Astrocyte (in vitro differentiated cells and primary cell): ENCODE results near the gene GPR142. TPM values are rescaled to one million over a fixed set of nuclear protein-coding genes. Genes with fewer than 3 reads are reported as not detected.

Experiments used
- DNase-seq: peaks from one replicate; pipeline ENCODE4 v3.0.0-alpha.2; 2010; ENCODE audit warnings: low read depth
- FAIRE-seq: peaks from 2 replicates; lab custom pipeline; 2011; peaks lifted over from hg19 to GRCh38; lab: Jason Lieb, UNC
- H2AFZ ChIP-seq: 2 replicates; pipeline ENCODE4 v1.6.0; 2012; ENCODE audit warnings: low read depth, low read length, inconsistent platforms
- H3K27ac ChIP-seq: 2 replicates; pipeline ENCODE4 v1.5.1; 2011; ENCODE audit warnings: low read depth, low read length, inconsistent platforms
- H3K27me3 ChIP-seq: 2 replicates; pipeline ENCODE4 v1.6.0; 2011; ENCODE audit warnings: low read length, inconsistent platforms; ENCODE audit not compliant: insufficient read depth
- H3K36me3 ChIP-seq: 2 replicates; pipeline ENCODE4 v1.5.1; 2011; ENCODE audit warnings: low read length, inconsistent platforms; ENCODE audit not compliant: insufficient read depth
- H3K4me1 ChIP-seq: 2 replicates; pipeline ENCODE4 v1.5.1; 2011; ENCODE audit warnings: low read length, inconsistent platforms; ENCODE audit not compliant: insufficient read depth
- H3K4me2 ChIP-seq: 2 replicates; pipeline ENCODE4 v1.6.0; 2012; ENCODE audit warnings: low read length, inconsistent platforms
- H3K4me3 ChIP-seq: 2 replicates; pipeline ENCODE4 v1.5.1; 2011; ENCODE audit warnings: low read depth, mild to moderate bottlenecking, low read length, inconsistent platforms; ENCODE audit not compliant: insufficient read depth
- H3K79me2 ChIP-seq: 2 replicates; pipeline ENCODE4 v1.6.0; 2012; ENCODE audit warnings: mild to moderate bottlenecking, low read length, inconsistent platforms; ENCODE audit not compliant: insufficient read depth
- H3K9ac ChIP-seq: 2 replicates; pipeline ENCODE4 v1.6.0; 2012; ENCODE audit warnings: mild to moderate bottlenecking, low read length, inconsistent platforms
- H3K9me3 ChIP-seq: 2 replicates; pipeline ENCODE4 v1.5.1; 2012; ENCODE audit warnings: low read depth, mild to moderate bottlenecking, low read length, inconsistent platforms; ENCODE audit not compliant: insufficient read depth
- H4K20me1 ChIP-seq: 2 replicates; pipeline ENCODE4 v1.6.0; 2012; ENCODE audit warnings: low read length, inconsistent platforms; ENCODE audit not compliant: insufficient read depth
- H3K27ac Mint-ChIP-seq: one replicate; pipeline ENCODE4 v1.8.0; 2021; ENCODE audit warnings: mild to moderate bottlenecking, mixed read lengths; ENCODE audit not compliant: unreplicated experiment
- H3K27me3 Mint-ChIP-seq: one replicate; pipeline ENCODE4 v1.8.0; 2021; ENCODE audit warnings: low read depth, mixed read lengths; ENCODE audit not compliant: unreplicated experiment
- H3K36me3 Mint-ChIP-seq: one replicate; pipeline ENCODE4 v1.8.0; 2021; ENCODE audit warnings: low read depth, mixed read lengths; ENCODE audit not compliant: unreplicated experiment
- H3K4me1 Mint-ChIP-seq: one replicate; pipeline ENCODE4 v1.8.0; 2021; ENCODE audit warnings: low read depth, mixed read lengths; ENCODE audit not compliant: unreplicated experiment
- H3K4me3 Mint-ChIP-seq: one replicate; pipeline ENCODE4 v1.8.0; 2021; ENCODE audit warnings: mild to moderate bottlenecking, moderate library complexity, mixed read lengths; ENCODE audit not compliant: unreplicated experiment
- H3K9me3 Mint-ChIP-seq: one replicate; pipeline ENCODE4 v1.8.0; 2021; ENCODE audit warnings: mild to moderate bottlenecking, mixed read lengths; ENCODE audit not compliant: unreplicated experiment
- EZH2 ChIP-seq: IDR thresholded peaks from 2 replicates; pipeline ENCODE4 v1.6.1; 2012; ENCODE audit warnings: mild to moderate bottlenecking, low read length, inconsistent platforms; ENCODE audit not compliant: insufficient read depth
- total RNA-seq: library from RNA; stranded (reverse); gene quantifications from 2 replicates; pipeline ENCODE4 v1.2.1, GENCODE V29; 2021
- TF ChIP-seq, protein P1 (sequence below): IDR thresholded peaks from 2 replicates; pipeline ENCODE4 v1.5.1; 2011; ENCODE audit warnings: low read depth, mild to moderate bottlenecking, inconsistent platforms, low read length, moderate library complexity; ENCODE audit not compliant: insufficient read depth

GPR142 gene
- total RNA-seq, 1 donor from 2014 or later, result not detected

DNA sequence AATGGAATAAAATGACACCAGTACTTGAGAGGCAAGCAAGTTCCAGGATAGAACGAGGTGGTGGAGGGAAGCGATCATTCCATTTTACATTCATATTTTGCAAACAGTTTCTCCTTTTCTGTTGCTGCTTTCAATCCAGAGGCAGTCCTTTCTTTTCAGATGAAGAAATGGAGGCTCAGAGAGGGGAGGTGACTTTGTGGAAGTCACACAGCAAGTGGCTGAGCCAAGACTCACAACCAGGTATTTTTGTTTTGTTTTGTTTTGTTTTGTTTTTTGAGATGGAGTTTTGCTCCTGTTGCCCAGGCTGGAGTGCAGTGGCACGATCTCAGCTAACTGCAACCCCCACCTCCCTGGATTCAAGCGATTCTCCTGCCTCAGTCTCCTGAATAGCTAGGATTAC lies 29.3 kb downstream of the GPR142 start:
- TF ChIP-seq, protein P1, sequence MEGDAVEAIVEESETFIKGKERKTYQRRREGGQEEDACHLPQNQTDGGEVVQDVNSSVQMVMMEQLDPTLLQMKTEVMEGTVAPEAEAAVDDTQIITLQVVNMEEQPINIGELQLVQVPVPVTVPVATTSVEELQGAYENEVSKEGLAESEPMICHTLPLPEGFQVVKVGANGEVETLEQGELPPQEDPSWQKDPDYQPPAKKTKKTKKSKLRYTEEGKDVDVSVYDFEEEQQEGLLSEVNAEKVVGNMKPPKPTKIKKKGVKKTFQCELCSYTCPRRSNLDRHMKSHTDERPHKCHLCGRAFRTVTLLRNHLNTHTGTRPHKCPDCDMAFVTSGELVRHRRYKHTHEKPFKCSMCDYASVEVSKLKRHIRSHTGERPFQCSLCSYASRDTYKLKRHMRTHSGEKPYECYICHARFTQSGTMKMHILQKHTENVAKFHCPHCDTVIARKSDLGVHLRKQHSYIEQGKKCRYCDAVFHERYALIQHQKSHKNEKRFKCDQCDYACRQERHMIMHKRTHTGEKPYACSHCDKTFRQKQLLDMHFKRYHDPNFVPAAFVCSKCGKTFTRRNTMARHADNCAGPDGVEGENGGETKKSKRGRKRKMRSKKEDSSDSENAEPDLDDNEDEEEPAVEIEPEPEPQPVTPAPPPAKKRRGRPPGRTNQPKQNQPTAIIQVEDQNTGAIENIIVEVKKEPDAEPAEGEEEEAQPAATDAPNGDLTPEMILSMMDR, result no peak
- no peak for TF ChIP-seq EZH2
- no peak overlapping the region for H3K27ac ChIP-seq
- DNase-seq (no peak), FAIRE-seq (no peak)
- no peak overlapping the region for H3K4me3 Mint-ChIP-seq
- H3K36me3 ChIP-seq, result no peaks in the 10 kb centered on the region
- no peaks in the 10 kb centered on the region for H3K27me3 ChIP-seq
- peaks cover 6% of the 10 kb centered on the region for H3K4me1 Mint-ChIP-seq
- H3K4me2 ChIP-seq, result no peak overlapping the region
- H3K36me3 Mint-ChIP-seq, result no peaks in the 10 kb centered on the region
- H3K27me3 Mint-ChIP-seq, result peaks cover 15% of the 10 kb centered on the region
- no peak overlapping the region for H3K9ac ChIP-seq
- H3K79me2 ChIP-seq, result no peaks in the 10 kb centered on the region
- H3K9me3 Mint-ChIP-seq, result no peaks in the 10 kb centered on the region
- no peak overlapping the region for H3K4me3 ChIP-seq
- no peaks in the 10 kb centered on the region for H3K4me1 ChIP-seq
- no peak overlapping the region for H2AFZ ChIP-seq
- no peaks in the 10 kb centered on the region for H4K20me1 ChIP-seq
- no peak overlapping the region for H3K27ac Mint-ChIP-seq
- no peaks in the 10 kb centered on the region for H3K9me3 ChIP-seq

DNA sequence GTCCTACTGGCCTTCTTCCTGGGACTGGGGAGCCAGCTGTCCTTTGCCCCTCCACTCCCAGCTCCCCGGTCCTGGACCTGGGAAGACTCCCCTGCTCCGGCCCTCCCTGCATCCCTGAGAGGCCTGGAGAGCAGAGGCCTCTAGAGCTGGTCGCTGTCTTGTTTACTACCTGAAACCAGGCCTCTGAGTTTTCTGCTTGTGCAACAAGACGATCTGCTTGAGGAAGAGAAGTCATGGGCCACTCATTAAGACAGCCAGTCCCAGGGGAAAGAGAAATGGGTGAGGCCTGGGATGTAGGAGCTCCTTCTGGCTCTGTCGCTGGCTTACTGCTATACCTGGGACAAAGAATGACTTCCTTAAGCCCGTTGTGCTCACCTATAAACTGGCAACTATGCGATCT lies 34.7 kb downstream of the GPR142 start:
- no peak for TF ChIP-seq EZH2
- TF ChIP-seq, protein P1, result no peak
- FAIRE-seq, result no peak
- no peak overlapping the region for H2AFZ ChIP-seq
- H3K4me1 ChIP-seq, result no peaks in the 10 kb centered on the region
- no peaks in the 10 kb centered on the region for H3K9me3 ChIP-seq
- Mint-ChIP-seq H3K36me3 (no peaks in the 10 kb centered on the region), H3K9me3 (no peaks in the 10 kb centered on the region), H3K27me3 (peaks cover 22% of the 10 kb centered on the region), H3K4me3 (no peak overlapping the region), H3K27ac (no peak overlapping the region), H3K4me1 (no peaks in the 10 kb centered on the region)
- H4K20me1 ChIP-seq, result no peaks in the 10 kb centered on the region
- H3K4me3 ChIP-seq, result no peak overlapping the region
- no peaks in the 10 kb centered on the region for H3K79me2 ChIP-seq
- DNase-seq, result no peak
- H3K27me3 ChIP-seq, result no peaks in the 10 kb centered on the region
- H3K9ac ChIP-seq, result no peak overlapping the region
- H3K4me2 ChIP-seq, result no peak overlapping the region
- H3K27ac ChIP-seq, result no peak overlapping the region
- no peaks in the 10 kb centered on the region for H3K36me3 ChIP-seq

DNA sequence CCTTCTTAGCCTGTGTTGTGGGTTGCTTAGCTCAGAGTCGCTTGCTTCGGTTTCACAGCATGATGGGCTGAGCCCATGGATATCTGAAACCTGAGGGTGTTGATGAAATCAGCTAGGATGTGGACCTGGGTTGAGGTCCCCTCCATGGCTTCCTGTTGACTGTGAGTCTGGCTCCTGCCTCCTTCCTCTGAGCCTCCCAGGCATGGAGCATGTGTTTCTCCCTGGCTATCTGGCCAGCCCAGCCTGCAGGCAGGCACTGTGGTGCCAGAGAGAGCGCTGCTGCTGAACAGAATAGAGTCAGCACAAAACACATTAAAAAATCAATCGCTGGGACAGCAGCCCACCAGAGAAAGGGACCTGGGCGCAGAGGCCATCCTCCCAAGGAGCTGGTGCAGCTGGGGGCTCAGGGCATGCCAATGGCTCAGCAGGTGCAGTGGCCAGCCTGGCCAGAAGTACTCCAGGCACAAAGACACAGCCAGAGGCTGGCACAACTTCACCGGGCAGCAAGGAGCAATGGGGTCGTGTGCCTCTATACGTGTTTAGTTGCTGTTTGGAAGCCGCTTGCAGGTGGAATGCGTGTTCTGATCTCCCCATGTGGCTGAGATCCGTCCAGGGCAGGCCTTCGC lies 36.3 kb downstream of the GPR142 start:
- Histone ChIP-seq H3K9me3 (no peaks in the 10 kb centered on the region), H3K79me2 (no peaks in the 10 kb centered on the region), H2AFZ (no peak overlapping the region), H3K4me1 (no peaks in the 10 kb centered on the region), H3K4me3 (no peak overlapping the region), H3K9ac (no peak overlapping the region), H3K27ac (no peak overlapping the region), H3K36me3 (no peaks in the 10 kb centered on the region), H3K27me3 (no peaks in the 10 kb centered on the region), H3K4me2 (no peak overlapping the region), H4K20me1 (no peaks in the 10 kb centered on the region)
- H3K4me1 Mint-ChIP-seq, result no peaks in the 10 kb centered on the region
- no peak overlapping the region for H3K27ac Mint-ChIP-seq
- TF ChIP-seq EZH2, result no peak
- TF ChIP-seq, protein P1, result no peak
- DNase-seq (no peak), FAIRE-seq (no peak)
- H3K9me3 Mint-ChIP-seq, result no peaks in the 10 kb centered on the region
- H3K27me3 Mint-ChIP-seq, result peaks cover 24% of the 10 kb centered on the region
- no peaks in the 10 kb centered on the region for H3K36me3 Mint-ChIP-seq
- no peak overlapping the region for H3K4me3 Mint-ChIP-seq
